Measurements from ENCODE around the gene MCF2L2. TPM values are rescaled to one million over a fixed set of nuclear protein-coding genes. Genes with fewer than 3 reads are reported as not detected.

The MCF2L2 gene
- total and polyA plus RNA-seq, 9 of the 15 experiments (the other 6 are each of a cell fraction or from before 2014, with no cell fraction given): 0.56 to 4.2 (median 3.0) TPM

DNA sequence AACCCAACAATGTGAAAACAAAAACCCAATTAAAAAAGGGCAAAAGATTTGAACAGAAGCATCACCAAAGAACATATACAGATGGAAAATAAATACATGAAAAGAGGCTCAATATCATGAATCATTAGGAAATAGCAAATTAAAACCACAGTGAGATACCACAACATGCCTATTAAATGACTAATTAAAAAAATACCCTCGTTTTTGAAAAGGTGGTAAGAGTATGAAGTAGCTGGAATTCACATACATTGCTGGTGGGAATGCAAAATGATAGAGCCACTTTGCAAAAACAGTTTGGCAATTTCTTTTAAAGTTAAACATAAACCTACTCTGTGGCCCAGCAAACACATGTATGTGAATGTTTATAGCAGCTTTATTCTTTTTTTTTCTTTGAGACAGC, 99.6 kb downstream of the MCF2L2 start (continued):
- TF ChIP-seq, protein P1, sequence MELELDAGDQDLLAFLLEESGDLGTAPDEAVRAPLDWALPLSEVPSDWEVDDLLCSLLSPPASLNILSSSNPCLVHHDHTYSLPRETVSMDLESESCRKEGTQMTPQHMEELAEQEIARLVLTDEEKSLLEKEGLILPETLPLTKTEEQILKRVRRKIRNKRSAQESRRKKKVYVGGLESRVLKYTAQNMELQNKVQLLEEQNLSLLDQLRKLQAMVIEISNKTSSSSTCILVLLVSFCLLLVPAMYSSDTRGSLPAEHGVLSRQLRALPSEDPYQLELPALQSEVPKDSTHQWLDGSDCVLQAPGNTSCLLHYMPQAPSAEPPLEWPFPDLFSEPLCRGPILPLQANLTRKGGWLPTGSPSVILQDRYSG (tag; conservative IDR thresholded peaks at IDR 0.05; ENCODE audit: low read depth): no peak
- TF ChIP-seq U2AF2 (optimal IDR thresholded peaks at IDR 0.05; ENCODE audit: low read depth, low read length) (no peak), ESRRB (CRISPR knock-in tag; IDR thresholded peaks at IDR 0.05; ENCODE audit: borderline replicate concordance) (no peak)
- TF ChIP-seq, protein P2, sequence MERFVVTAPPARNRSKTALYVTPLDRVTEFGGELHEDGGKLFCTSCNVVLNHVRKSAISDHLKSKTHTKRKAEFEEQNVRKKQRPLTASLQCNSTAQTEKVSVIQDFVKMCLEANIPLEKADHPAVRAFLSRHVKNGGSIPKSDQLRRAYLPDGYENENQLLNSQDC (CRISPR knock-in tag; IDR thresholded peaks at IDR 0.05): no peak
- TF ChIP-seq, protein P3, sequence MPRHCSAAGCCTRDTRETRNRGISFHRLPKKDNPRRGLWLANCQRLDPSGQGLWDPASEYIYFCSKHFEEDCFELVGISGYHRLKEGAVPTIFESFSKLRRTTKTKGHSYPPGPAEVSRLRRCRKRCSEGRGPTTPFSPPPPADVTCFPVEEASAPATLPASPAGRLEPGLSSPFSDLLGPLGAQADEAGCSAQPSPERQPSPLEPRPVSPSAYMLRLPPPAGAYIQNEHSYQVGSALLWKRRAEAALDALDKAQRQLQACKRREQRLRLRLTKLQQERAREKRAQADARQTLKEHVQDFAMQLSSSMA (CRISPR knock-in tag; IDR thresholded peaks at IDR 0.05): no peak

DNA sequence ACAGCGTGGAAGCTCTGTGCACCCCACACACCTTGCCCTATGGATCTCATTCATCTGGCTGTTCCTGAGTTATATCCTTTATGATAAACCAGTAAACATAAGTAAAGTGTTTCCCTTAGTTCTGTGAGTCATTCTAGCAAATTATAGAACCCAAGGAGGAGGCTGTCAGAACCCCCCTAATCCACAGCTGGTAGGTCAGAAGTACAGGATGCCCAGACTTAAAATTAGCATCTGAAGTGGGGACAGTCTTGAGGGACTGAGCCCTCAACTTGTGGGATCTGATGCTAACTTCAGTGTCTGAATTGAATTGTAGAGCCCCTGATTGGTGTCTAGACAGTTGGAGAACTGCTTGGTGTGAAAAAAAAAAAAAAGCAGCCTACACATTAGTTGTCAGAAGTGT, 100.3 kb downstream of the MCF2L2 start:
- Histone ChIP-seq H3K36me3 (ENCODE audit: control insufficient read depth, insufficient read depth, low read length) (no peaks in the 10 kb centered on the region), H3K9me3 (replicated peaks; ENCODE audit: control insufficient read depth, insufficient read depth, low read depth, low read length) (no peaks in the 10 kb centered on the region), H3K4me1 (replicated peaks in 1 of 2; ENCODE audit: control insufficient read depth in 2 of 2, insufficient read depth in 2 of 2, low read length in 2 of 2) (peaks cover 10 to 29% of the 10 kb centered on the region in 2 experiments; a peak in 4 of 5 replicates), H3K4me3 (no peak overlapping the region), H4K20me1 (replicated peaks; ENCODE audit: control insufficient read depth, insufficient read depth, low read length) (no peaks in the 10 kb centered on the region), H2AFZ (ENCODE audit: low read depth, low read length) (no peak overlapping the region), H3K9me1 (ENCODE audit: control insufficient read depth, insufficient read depth, low read length) (no peaks in the 10 kb centered on the region), H3K27ac (ENCODE audit: extremely low read depth, low read depth, low read length) (no peak overlapping the region), H3K27me3 (ENCODE audit: control insufficient read depth in 2 of 2, insufficient read depth in 2 of 2, low read length in 2 of 2) (no peaks in the 10 kb centered on the region), H3K4me2 (ENCODE audit: insufficient read depth, low read length) (no peak overlapping the region), H3K79me2 (ENCODE audit: control insufficient read depth, insufficient read depth, low read length) (no peaks in the 10 kb centered on the region), H3K9ac (ENCODE audit: insufficient read depth in 1 of 2, low read depth in 2 of 2, low read length in 2 of 2) (no peak overlapping the region)
- ATAC-seq: no peak
- intact Hi-C loops (cut with micrococcal nuclease): loop anchor here (1.0 kb wide), 1 partner anchor 54 kb away; no protein-coding TSS in a partner anchor
- CTCF ChIA-PET (ENCODE audit: low intra/inter-chr PET ratio): interaction anchor here (0.7 kb wide), 1 partner anchor 55 kb away, joined by 3 read pairs; no protein-coding TSS in a partner anchor
- no TSS peak for BruUV-seq (replicated peaks)
- POLR2A ChIA-PET: interaction anchor here (0.7 kb wide), 1 partner anchor 17 kb away, joined by 3 read pairs; no protein-coding TSS in a partner anchor
- TF ChIP-seq ADNP (tag; IDR thresholded peaks at IDR 0.05) (no peak), ZNF507 (tag; conservative IDR thresholded peaks at IDR 0.05) (no peak)
- TF ChIP-seq, protein P4, sequence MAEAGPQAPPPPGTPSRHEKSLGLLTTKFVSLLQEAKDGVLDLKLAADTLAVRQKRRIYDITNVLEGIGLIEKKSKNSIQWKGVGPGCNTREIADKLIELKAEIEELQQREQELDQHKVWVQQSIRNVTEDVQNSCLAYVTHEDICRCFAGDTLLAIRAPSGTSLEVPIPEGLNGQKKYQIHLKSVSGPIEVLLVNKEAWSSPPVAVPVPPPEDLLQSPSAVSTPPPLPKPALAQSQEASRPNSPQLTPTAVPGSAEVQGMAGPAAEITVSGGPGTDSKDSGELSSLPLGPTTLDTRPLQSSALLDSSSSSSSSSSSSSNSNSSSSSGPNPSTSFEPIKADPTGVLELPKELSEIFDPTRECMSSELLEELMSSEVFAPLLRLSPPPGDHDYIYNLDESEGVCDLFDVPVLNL (CRISPR knock-in tag; IDR thresholded peaks at IDR 0.05; ENCODE audit: low read depth): no peak
- WGBS (ENCODE audit: insufficient coverage, low coverage, missing lambda C conversion rate): 86% methylated on average over 1 of the region's 1 CpG
- DNase-seq (ENCODE audit: extremely low read depth in 1 of 4, low spot score in 3 of 4): no peak
- FAIRE-seq: no peak
- in situ Hi-C loops (cut with MboI): no loop called here
